Liver (tissue), 9 donors: Measurements from ENCODE around the gene CDHR2. TPM values are rescaled to one million over a fixed set of nuclear protein-coding genes. Genes with fewer than 3 reads are reported as not detected.

Source experiments
- DNase-seq: peaks from one replicate; pipeline ENCODE4 v3.0.0-alpha.2; 2017; ENCODE audit warnings: low spot score
- H3K27ac ChIP-seq, 2 donors: one replicate each; pipeline ENCODE4 v1.7.0; 2013; ENCODE audit warnings: inconsistent platforms in 2 of 2, low read length in 2 of 2, control low read depth in 1 of 2, low read depth in 1 of 2, mild to moderate bottlenecking in 1 of 2
- H3K27me3 ChIP-seq, 4 donors: one replicate each; pipeline versions ENCODE4 v1.6.1 to v1.7.0; 2013; ENCODE audit warnings: low read length in 3 of 4, inconsistent platforms in 1 of 4, mild to moderate bottlenecking in 1 of 4, moderate library complexity in 1 of 4; ENCODE audit not compliant: control insufficient read depth in 4 of 4, insufficient read depth in 4 of 4
- H3K36me3 ChIP-seq, 4 donors: one replicate each; pipeline versions ENCODE4 v1.6.1 to v1.7.0; 2013; ENCODE audit warnings: low read length in 3 of 4, mild to moderate bottlenecking in 3 of 4, low read depth in 1 of 4, moderate library complexity in 1 of 4; ENCODE audit not compliant: control insufficient read depth in 4 of 4, insufficient read depth in 3 of 4
- H3K4me1 ChIP-seq, 4 donors: one replicate each; pipeline versions ENCODE4 v1.6.1 to v1.7.0; 2013; ENCODE audit warnings: low read length in 3 of 4, mild to moderate bottlenecking in 3 of 4, moderate library complexity in 1 of 4; ENCODE audit not compliant: control insufficient read depth in 4 of 4, insufficient read depth in 4 of 4
- H3K4me3 ChIP-seq, 3 donors: one replicate each; pipeline versions ENCODE4 v1.6.1 to v1.7.0; 2013; ENCODE audit warnings: low read length in 3 of 3, control low read depth in 1 of 3, low read depth in 1 of 3, mild to moderate bottlenecking in 1 of 3
- H3K9ac ChIP-seq, 2 donors: one replicate each; pipeline ENCODE4 v1.7.0; 2013; ENCODE audit warnings: low read length in 2 of 2, mild to moderate bottlenecking in 2 of 2, moderate library complexity in 2 of 2, control low read depth in 1 of 2, low read depth in 1 of 2
- H3K9me3 ChIP-seq, 4 donors: one replicate each; pipeline versions ENCODE4 v1.6.1 to v1.7.0; 2013; ENCODE audit warnings: low read length in 3 of 4; ENCODE audit not compliant: control insufficient read depth in 4 of 4
- CTCF ChIP-seq: fragments of 150-350 bp; IDR thresholded peaks from 2 replicates; pipeline ENCODE4 v1.5.1; 2017; ENCODE audit warnings: improper control_type of control experiment, low read depth, low read length; ENCODE audit not compliant: missing input control
- EGR1 ChIP-seq, 2 donors: IDR thresholded peaks; 2 replicates each; pipeline ENCODE4 v1.6.1; 2016 to 2018; ENCODE audit warnings: antibody characterized with exemption in 2 of 2, low read depth in 2 of 2
- FOXA1 ChIP-seq: IDR thresholded peaks from 2 replicates; pipeline ENCODE4 v1.6.1; 2016; ENCODE audit warnings: antibody characterized with exemption
- FOXA2 ChIP-seq: IDR thresholded peaks from 2 replicates; pipeline ENCODE4 v1.6.1; 2016; ENCODE audit warnings: antibody characterized with exemption
- GABPA ChIP-seq, 2 donors: IDR thresholded peaks in 1 of 2; conservative IDR thresholded peaks in 1 of 2; 2 replicates each; pipeline ENCODE4 v1.6.1; 2016; ENCODE audit warnings: antibody characterized with exemption in 2 of 2, mild to moderate bottlenecking in 1 of 2, moderate library complexity in 1 of 2
- HNF4A ChIP-seq, 2 donors: conservative IDR thresholded peaks; 2 replicates each; pipeline ENCODE4 v1.6.1; 2016; ENCODE audit warnings: antibody characterized with exemption in 2 of 2, mild to moderate bottlenecking in 2 of 2
- HNF4G ChIP-seq: IDR thresholded peaks from 2 replicates; pipeline ENCODE4 v1.6.1; 2016; ENCODE audit warnings: antibody characterized with exemption
- JUND ChIP-seq, 2 donors: IDR thresholded peaks; 2 replicates each; pipeline ENCODE4 v1.6.1; 2016; ENCODE audit warnings: antibody characterized with exemption in 2 of 2
- MAX ChIP-seq: IDR thresholded peaks from 2 replicates; pipeline ENCODE4 v1.6.1; 2016; ENCODE audit warnings: antibody characterized with exemption
- NR2F2 ChIP-seq: IDR thresholded peaks from 2 replicates; pipeline ENCODE4 v1.6.1; 2016; ENCODE audit warnings: antibody characterized with exemption
- RAD21 ChIP-seq, 2 donors: IDR thresholded peaks; 2 replicates each; pipeline ENCODE4 v1.6.1; 2016; ENCODE audit warnings: antibody characterized with exemption in 2 of 2, mild to moderate bottlenecking in 2 of 2
- REST ChIP-seq: IDR thresholded peaks from 2 replicates; pipeline ENCODE4 v1.6.1; 2016; ENCODE audit warnings: antibody characterized with exemption, mild to moderate bottlenecking
- RXRA ChIP-seq, 2 donors: IDR thresholded peaks; 2 replicates each; pipeline ENCODE4 v1.6.1; 2017 to 2018; ENCODE audit warnings: antibody characterized with exemption in 2 of 2, mild to moderate bottlenecking in 1 of 2
- SP1 ChIP-seq: IDR thresholded peaks from 2 replicates; pipeline ENCODE4 v1.6.1; 2018; ENCODE audit warnings: antibody characterized with exemption, mild to moderate bottlenecking
- TAF1 ChIP-seq: conservative IDR thresholded peaks from 2 replicates; pipeline ENCODE4 v1.6.1; 2016; ENCODE audit warnings: antibody characterized with exemption, mild to moderate bottlenecking
- YY1 ChIP-seq: IDR thresholded peaks from 2 replicates; pipeline ENCODE4 v1.6.1; 2016; ENCODE audit warnings: antibody characterized with exemption, mild to moderate bottlenecking
- ZBTB33 ChIP-seq: IDR thresholded peaks from 2 replicates; pipeline ENCODE4 v1.6.1; 2016; ENCODE audit warnings: antibody characterized with exemption
- WGBS: extraction: QIAGEN DNeasy Blood & Tissue Kit; methylation state at CpG from one replicate; pipeline ENCODE4 v1.1.7; 2013; 5-methylcytosine and 5-hydroxymethylcytosine counted together
- polyA plus RNA-seq, 2 donors: library from polyadenylated mRNA; stranded (reverse) in 1 of 2; unstranded in 1 of 2; fragments of 200-250 nt in 1 of 2; fragments of >200 nt in 1 of 2; fragmentation: Nextera tagmentation in 1 of 2; extraction: Ambion mirVana in 1 of 2; gene quantifications; one replicate each; pipeline versions ENCODE4 v1.2.1 to v1.2.3, GENCODE V29; 2013 to 2015
- total RNA-seq, 2 donors: library from RNA; depleted of rRNA; stranded (reverse); fragments of >200 nt; gene quantifications; one replicate each; pipeline ENCODE4 v1.2.3, GENCODE V29; 2014
- TF ChIP-seq, protein P1 (sequence below): IDR thresholded peaks from 2 replicates; pipeline ENCODE4 v1.6.1; 2016; ENCODE audit warnings: antibody characterized with exemption
- donor health status: healthy.
- donor health status: healthy.
- donor health status: healthy.
- donor health status: healthy.
- donor health status: healthy.

The CDHR2 gene
- total and polyA plus RNA-seq, 4 donors, result 8.8 to 23.8 (median 16.6) TPM

- peaks cover 4 to 22% (median 6%) of the 10 kb centered on the region in 4 donors for H3K27me3 ChIP-seq
- no peak for DNase-seq
- no peak overlapping the region for H3K4me3 ChIP-seq
- H3K27ac ChIP-seq, result no peak overlapping the region
- H3K4me1 ChIP-seq, result peaks cover 0 to 5% (median 5%) of the 10 kb centered on the region in 4 donors
- no peak for TF ChIP-seq HNF4A (conservative IDR thresholded peaks at IDR 0.05)
- no peak for TF ChIP-seq REST
- TF ChIP-seq SP1, result no peak
- TF ChIP-seq YY1, result no peak
- TF ChIP-seq JUND (IDR thresholded peaks at IDR 0.05), result no peak
- no peak for TF ChIP-seq MAX
- no peak for TF ChIP-seq GABPA (IDR thresholded peaks at IDR 0.05 in 1 of 2, conservative IDR thresholded peaks at IDR 0.05 in 1 of 2)
- TF ChIP-seq, protein P1, sequence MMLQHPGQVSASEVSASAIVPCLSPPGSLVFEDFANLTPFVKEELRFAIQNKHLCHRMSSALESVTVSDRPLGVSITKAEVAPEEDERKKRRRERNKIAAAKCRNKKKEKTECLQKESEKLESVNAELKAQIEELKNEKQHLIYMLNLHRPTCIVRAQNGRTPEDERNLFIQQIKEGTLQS, result no peak
- no peak for TF ChIP-seq HNF4G
- TF ChIP-seq ZBTB33, result no peak
- TF ChIP-seq FOXA1, result no peak
- no peak for TF ChIP-seq CTCF
- TF ChIP-seq FOXA2, result no peak
- no peak for TF ChIP-seq RXRA (IDR thresholded peaks at IDR 0.05)
- TF ChIP-seq EGR1 (IDR thresholded peaks at IDR 0.05; ENCODE audit: low read depth in 2 of 2), result no peak
- no peak for TF ChIP-seq NR2F2
- no peak for TF ChIP-seq RAD21 (IDR thresholded peaks at IDR 0.05)
- TF ChIP-seq TAF1, result no peak
- 78% methylated on average over 2 of the region's 2 CpGs for WGBS
- H3K36me3 ChIP-seq, result no peaks in the 10 kb centered on the region
- no peaks in the 10 kb centered on the region for H3K9me3 ChIP-seq
- no peak overlapping the region for H3K9ac ChIP-seq
These were observed 83.6 kb downstream of the CDHR2 start for GRCh38 chr5:176632745-176633144.
